ENCODE data around the gene FYN.

Gene FYN

DNA sequence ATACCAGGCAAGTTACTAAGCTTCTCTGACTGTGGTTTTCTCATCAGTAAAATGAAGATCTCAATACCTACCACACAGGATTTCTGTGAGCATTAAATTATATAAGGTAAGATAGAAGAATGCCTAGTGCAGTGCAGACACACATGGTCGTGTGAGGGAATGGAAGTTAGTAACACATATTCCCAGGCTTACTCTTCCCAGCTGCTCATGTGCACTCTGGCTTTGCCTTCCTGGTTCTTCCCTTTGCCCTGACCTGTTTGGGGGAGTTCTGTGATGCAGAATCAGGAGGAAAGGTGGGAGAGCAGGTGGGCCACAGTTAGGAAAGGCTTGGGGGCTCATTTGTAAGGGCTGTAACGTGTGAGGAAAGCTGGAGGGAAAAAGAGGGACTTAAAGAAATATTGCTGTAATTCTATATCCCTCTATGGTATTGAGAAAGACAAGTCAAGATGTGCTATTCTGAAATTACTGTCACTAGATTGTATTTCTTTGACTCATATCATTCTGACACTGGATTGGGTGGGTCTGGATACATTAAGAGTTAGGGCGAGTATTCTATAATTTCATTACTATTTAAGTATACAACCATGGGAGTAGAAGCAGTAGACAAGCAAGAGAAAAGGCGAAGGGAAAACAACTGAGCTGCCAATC is 47.7 kb downstream of the FYN start:
- no peak overlapping the region for H3K4me3 Mint-ChIP-seq
- no peaks in the 10 kb centered on the region for H3K9me3 Mint-ChIP-seq
- H3K27me3 Mint-ChIP-seq (ENCODE audit: low read depth) = no peaks in the 10 kb centered on the region
- H3K36me3 Mint-ChIP-seq (ENCODE audit: low read depth) = peaks cover 12% of the 10 kb centered on the region
- peaks cover 57% of the 10 kb centered on the region for H3K4me1 Mint-ChIP-seq
- peak overlapping the region; percentile 5 to 56 (median 30) for H3K27ac Mint-ChIP-seq
- TF ChIP-seq, protein P1, sequence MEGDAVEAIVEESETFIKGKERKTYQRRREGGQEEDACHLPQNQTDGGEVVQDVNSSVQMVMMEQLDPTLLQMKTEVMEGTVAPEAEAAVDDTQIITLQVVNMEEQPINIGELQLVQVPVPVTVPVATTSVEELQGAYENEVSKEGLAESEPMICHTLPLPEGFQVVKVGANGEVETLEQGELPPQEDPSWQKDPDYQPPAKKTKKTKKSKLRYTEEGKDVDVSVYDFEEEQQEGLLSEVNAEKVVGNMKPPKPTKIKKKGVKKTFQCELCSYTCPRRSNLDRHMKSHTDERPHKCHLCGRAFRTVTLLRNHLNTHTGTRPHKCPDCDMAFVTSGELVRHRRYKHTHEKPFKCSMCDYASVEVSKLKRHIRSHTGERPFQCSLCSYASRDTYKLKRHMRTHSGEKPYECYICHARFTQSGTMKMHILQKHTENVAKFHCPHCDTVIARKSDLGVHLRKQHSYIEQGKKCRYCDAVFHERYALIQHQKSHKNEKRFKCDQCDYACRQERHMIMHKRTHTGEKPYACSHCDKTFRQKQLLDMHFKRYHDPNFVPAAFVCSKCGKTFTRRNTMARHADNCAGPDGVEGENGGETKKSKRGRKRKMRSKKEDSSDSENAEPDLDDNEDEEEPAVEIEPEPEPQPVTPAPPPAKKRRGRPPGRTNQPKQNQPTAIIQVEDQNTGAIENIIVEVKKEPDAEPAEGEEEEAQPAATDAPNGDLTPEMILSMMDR (IDR thresholded peaks at IDR 0.05; ENCODE audit: unreplicated experiment in 3 of 3) = no peak

DNA sequence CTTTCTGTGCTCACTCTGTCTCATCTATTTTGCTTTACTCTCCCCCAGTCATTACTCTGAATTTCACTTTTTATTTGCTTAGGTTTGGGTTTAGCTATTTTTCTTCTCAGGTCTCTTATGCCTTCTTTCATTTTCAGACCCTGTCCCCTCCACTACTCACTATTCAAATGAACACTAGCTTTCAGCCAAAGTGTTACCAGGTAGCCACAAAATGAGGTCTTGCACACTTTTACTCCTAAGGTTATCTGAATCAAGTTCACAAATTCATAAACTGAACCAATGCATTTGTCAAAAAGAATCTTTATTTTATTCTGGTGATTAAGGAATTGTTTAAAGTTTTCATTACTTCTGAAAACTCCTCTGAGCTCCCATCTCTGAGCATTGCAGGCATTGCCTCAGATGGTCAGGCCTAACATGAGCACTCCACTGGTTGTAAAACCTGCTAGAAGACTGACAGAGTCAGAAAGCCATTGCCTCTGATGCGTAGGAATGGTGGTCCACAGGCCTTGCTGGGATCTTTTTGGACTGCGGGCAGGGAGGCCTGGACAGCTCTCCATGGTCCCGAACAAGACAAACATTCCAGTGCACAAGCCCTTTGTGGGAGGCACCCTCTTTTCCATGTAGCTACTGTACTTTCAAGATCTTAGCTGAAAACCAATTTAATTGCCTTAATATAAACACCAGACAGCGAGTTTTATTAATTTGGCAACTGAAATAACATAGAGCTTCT is 48.5 kb downstream of the FYN start:
- TF ChIP-seq, protein P1 (IDR thresholded peaks at IDR 0.05; ENCODE audit: unreplicated experiment in 3 of 3) = no peak
- peak overlapping the region; percentile 30 to 82 (median 56) for H3K27ac Mint-ChIP-seq
- H3K4me3 Mint-ChIP-seq = no peak overlapping the region
- no peaks in the 10 kb centered on the region for H3K27me3 Mint-ChIP-seq (ENCODE audit: low read depth)
- peaks cover 13% of the 10 kb centered on the region for H3K36me3 Mint-ChIP-seq (ENCODE audit: low read depth)
- H3K4me1 Mint-ChIP-seq = peaks cover 49% of the 10 kb centered on the region
- no peaks in the 10 kb centered on the region for H3K9me3 Mint-ChIP-seq

DNA sequence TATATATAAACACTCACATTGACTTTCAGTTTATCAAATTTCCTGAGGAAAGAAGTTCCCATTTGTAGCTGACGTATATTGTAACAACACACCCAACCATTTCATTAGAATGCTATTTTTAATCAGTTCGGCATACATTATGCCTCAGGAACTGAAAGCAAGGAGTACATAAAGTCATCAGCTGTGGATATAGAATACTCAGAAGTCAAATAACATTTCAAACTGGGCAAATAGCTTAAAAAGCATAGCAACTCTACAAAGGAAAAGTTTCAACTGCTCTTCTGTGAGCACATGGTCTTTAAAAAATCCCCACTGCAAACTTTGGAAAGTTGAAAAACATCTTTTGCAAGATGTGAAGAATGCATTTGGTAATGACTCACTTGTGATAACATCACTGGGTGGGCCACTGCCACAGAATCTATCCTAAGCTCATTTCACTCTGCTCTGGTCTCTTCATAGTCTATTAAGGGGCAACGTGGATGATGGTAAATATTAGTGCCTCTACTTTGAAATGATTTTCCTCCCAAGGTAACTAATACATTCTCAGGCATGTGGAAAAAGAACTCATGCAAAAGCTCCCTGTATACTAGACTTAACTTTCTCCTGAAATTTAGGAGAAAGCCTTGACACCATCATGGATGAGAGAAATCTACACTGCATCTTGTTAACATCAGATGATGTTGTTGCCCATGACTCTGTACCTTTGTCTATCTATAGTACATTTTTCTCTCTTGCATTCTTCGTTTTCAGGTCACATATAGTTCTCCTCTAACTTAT is 49.2 kb downstream of the FYN start:
- H3K4me3 Mint-ChIP-seq = no peak overlapping the region
- H3K27me3 Mint-ChIP-seq (ENCODE audit: low read depth) = no peaks in the 10 kb centered on the region
- TF ChIP-seq, protein P1 (IDR thresholded peaks at IDR 0.05; ENCODE audit: unreplicated experiment in 3 of 3) = no peak
- peaks cover 16% of the 10 kb centered on the region for H3K36me3 Mint-ChIP-seq (ENCODE audit: low read depth)
- no peaks in the 10 kb centered on the region for H3K9me3 Mint-ChIP-seq
- peaks cover 51% of the 10 kb centered on the region for H3K4me1 Mint-ChIP-seq
- H3K27ac Mint-ChIP-seq = peak overlapping the region; percentile 30 to 82 (median 56)

DNA sequence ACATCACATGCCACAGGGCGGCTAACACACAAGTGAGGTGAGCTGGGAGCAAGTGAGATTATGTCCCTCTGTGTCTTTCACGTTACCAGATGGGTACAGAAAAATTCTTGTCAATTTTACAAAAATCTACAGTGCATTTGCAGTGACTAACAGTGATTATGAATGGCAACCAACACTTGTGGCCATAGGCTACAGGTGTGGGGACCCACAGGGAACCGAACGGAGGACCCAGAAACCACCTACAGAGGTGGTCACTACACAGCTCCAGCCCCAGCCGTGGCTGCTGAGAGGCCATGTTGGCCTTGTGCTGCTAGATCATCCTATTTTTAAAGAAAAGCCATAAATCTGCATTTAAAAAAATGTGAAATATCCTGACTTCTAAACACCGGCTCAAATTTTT is 50.2 kb downstream of the FYN start:
- peak overlapping the region; percentile 45 to 56 (median 48) for H3K27ac Mint-ChIP-seq
- H3K9me3 Mint-ChIP-seq = no peaks in the 10 kb centered on the region
- H3K27me3 Mint-ChIP-seq (ENCODE audit: low read depth) = no peaks in the 10 kb centered on the region
- H3K36me3 Mint-ChIP-seq (ENCODE audit: low read depth) = peaks cover 21% of the 10 kb centered on the region
- H3K4me3 Mint-ChIP-seq = no peak overlapping the region
- H3K4me1 Mint-ChIP-seq = peaks cover 56% of the 10 kb centered on the region
- TF ChIP-seq, protein P1 (IDR thresholded peaks at IDR 0.05; ENCODE audit: unreplicated experiment in 3 of 3) = no peak

DNA sequence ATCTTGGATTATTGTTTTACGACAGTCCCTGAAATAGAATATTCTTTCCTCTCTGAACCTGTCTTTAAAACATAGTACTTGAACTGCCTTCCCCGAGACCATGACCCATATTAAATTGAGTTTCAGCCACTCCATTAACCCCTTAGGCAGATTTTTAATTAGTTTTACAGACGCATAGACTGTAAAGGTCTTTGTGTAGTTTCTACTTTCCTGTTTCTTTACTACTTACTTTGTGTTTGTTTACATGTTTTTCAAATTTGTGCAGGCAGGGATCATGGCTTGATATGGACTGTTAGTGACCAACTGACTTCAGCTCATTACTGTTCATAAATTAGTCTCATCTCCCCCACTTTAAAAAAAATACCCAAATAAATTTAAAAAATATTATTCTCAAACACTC is 53.8 kb downstream of the FYN start:
- peaks cover 38% of the 10 kb centered on the region for H3K4me1 Mint-ChIP-seq
- H3K9me3 Mint-ChIP-seq = no peaks in the 10 kb centered on the region
- peak overlapping the region in 2 of 3 experiments; percentile 10 to 12 for H3K27ac Mint-ChIP-seq
- TF ChIP-seq, protein P1 (IDR thresholded peaks at IDR 0.05; ENCODE audit: unreplicated experiment in 3 of 3) = no peak
- H3K27me3 Mint-ChIP-seq (ENCODE audit: low read depth) = no peaks in the 10 kb centered on the region
- H3K4me3 Mint-ChIP-seq = no peak overlapping the region
- peaks cover 26% of the 10 kb centered on the region for H3K36me3 Mint-ChIP-seq (ENCODE audit: low read depth)

All from nephron (organoid).